HEK293 (cell line): Measurements from ENCODE around the gene FBXL4.

Experiments
- ZNF2 ChIP-seq: fragments of 450-650 bp; formaldehyde crosslinking; IDR thresholded peaks from 2 replicates; pipeline ENCODE4 v1.5.1; 2016; ENCODE audit warnings: missing biosample characterization, missing genetic modification characterization
- TF ChIP-seq, protein P1 (sequence below): fragments of 450-650 bp; formaldehyde crosslinking; IDR thresholded peaks from 2 replicates; pipeline ENCODE4 v1.5.1; 2016; ENCODE audit warnings: missing biosample characterization, missing genetic modification characterization
- TF ChIP-seq, protein P2 (sequence below): fragments of 450-650 bp; formaldehyde crosslinking; IDR thresholded peaks from 2 replicates; pipeline ENCODE4 v1.5.1; 2016; ENCODE audit warnings: missing biosample characterization, missing genetic modification characterization

DNA sequence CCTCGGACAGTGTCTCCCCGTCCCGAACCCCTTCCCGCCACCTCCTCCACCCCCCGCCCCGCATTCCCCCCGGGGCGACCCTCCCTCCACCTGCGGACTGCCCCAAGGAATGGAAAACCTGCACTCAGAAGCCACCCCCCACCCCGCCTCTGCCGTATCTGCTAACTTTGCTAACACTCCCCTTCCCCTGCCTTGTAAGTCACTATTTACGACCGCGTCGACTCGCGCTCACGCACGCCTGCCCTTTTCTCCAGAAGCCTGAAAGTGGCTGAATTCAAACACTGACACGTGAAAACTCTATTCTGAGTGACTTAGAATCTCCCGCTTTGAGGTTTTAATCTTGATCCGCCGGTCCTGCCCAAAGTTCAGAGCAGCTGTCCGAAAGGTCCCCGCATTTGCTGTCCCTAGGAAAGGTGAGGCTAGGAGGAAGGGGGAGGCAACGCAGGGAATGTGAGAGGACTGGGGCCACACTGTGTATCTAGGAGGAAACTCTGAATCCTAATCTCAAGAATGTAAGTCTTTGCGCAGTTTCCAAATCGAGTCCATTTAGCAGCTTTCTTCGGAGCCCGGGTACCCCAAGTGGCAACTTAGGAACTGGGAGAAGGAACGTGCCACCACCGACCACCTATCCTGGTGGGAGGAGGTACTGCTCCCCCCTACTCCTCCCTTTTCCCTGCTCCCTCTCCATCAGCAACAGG is 122.7 kb downstream of the FBXL4 start:
- TF ChIP-seq ZNF2 (tag by site-specific recombination) = no peak
- TF ChIP-seq, protein P1, sequence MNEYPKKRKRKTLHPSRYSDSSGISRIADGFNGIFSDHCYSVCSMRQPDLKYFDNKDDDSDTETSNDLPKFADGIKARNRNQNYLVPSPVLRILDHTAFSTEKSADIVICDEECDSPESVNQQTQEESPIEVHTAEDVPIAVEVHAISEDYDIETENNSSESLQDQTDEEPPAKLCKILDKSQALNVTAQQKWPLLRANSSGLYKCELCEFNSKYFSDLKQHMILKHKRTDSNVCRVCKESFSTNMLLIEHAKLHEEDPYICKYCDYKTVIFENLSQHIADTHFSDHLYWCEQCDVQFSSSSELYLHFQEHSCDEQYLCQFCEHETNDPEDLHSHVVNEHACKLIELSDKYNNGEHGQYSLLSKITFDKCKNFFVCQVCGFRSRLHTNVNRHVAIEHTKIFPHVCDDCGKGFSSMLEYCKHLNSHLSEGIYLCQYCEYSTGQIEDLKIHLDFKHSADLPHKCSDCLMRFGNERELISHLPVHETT (tag by site-specific recombination) = no peak
- TF ChIP-seq, protein P2, sequence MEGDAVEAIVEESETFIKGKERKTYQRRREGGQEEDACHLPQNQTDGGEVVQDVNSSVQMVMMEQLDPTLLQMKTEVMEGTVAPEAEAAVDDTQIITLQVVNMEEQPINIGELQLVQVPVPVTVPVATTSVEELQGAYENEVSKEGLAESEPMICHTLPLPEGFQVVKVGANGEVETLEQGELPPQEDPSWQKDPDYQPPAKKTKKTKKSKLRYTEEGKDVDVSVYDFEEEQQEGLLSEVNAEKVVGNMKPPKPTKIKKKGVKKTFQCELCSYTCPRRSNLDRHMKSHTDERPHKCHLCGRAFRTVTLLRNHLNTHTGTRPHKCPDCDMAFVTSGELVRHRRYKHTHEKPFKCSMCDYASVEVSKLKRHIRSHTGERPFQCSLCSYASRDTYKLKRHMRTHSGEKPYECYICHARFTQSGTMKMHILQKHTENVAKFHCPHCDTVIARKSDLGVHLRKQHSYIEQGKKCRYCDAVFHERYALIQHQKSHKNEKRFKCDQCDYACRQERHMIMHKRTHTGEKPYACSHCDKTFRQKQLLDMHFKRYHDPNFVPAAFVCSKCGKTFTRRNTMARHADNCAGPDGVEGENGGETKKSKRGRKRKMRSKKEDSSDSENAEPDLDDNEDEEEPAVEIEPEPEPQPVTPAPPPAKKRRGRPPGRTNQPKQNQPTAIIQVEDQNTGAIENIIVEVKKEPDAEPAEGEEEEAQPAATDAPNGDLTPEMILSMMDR (tag by site-specific recombination) = no peak
